ENCODE measurements around the gene ADAMTS3. TPM values are rescaled to one million over a fixed set of nuclear protein-coding genes. Genes with fewer than 3 reads are reported as not detected.

The ADAMTS3 gene
- total and polyA plus RNA-seq, 2 donors: 1.5 to 6.3 TPM

DNA sequence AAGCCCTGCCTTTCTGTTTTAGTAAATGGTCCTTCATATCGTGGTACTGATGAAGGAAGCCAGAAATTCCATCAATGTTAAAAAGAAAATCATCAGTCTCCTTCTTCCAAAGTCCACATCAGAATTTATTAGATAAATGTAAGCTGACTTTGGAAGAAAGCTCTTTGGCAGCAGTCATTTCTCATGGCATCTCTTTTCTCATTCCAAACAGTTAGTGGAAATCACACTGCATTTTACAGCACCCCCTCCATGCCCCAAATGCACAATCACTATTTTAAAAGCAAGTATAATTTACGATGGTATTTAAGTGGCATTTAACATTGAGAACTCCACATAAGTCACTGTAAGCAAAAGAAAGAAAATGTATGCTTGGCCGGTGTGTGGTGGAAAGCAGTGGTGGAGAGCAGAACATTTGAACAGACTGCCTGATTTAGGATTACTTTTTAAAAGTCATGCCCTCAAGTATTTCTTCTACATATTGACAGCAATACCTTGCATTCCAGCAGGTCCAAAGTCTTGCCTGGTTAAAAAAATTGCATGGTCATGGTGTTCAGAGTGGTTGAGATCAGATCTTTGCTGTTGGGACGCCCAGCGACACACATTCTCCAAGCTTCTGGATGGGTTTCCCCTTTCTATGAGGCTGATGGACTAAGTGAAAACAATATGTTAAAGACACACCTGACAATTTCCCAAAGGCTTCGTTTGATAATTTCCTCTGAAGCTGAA, 248.6 kb downstream of the ADAMTS3 start:
- no peaks in the 10 kb centered on the region for H3K36me3 ChIP-seq (ENCODE audit: insufficient read depth)
- DNase-seq (ENCODE audit: extremely low spot score): no peak
- peaks cover 1% of the 10 kb centered on the region for H3K4me1 ChIP-seq (ENCODE audit: insufficient read depth)
- H3K4me3 ChIP-seq (ENCODE audit: low read depth, low read length): no peak overlapping the region
- H3K27ac ChIP-seq (ENCODE audit: low read depth): no peak overlapping the region
- WGBS: 64% methylated on average over 6 of the region's 6 CpGs

DNA sequence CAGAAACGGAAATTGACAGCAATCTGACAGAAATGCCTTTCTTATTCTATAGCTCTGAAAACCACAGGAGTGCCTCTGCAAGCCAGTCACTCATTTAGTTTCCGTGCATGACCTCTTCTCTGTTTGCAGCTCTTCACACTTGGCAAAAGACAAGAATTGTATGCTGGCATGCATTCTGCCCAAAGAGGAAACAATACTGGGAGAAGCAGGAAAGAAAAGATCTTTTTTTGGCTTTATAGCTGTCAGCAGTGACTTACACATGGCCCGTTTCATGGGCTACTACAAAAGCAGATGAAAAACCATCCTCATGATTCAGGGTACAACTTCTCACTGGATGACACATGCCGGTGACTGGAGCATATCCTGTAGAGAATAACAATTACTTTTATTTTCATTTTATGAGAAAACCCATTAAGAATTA, 249.4 kb downstream of the ADAMTS3 start:
- Histone ChIP-seq H3K27ac (ENCODE audit: low read depth) (no peak overlapping the region), H3K4me3 (ENCODE audit: low read depth, low read length) (no peak overlapping the region), H3K4me1 (ENCODE audit: insufficient read depth) (peaks cover 1% of the 10 kb centered on the region), H3K36me3 (ENCODE audit: insufficient read depth) (no peaks in the 10 kb centered on the region)
- WGBS: 50% methylated on average over 4 of the region's 4 CpGs
- DNase-seq (ENCODE audit: extremely low spot score): no peak

DNA sequence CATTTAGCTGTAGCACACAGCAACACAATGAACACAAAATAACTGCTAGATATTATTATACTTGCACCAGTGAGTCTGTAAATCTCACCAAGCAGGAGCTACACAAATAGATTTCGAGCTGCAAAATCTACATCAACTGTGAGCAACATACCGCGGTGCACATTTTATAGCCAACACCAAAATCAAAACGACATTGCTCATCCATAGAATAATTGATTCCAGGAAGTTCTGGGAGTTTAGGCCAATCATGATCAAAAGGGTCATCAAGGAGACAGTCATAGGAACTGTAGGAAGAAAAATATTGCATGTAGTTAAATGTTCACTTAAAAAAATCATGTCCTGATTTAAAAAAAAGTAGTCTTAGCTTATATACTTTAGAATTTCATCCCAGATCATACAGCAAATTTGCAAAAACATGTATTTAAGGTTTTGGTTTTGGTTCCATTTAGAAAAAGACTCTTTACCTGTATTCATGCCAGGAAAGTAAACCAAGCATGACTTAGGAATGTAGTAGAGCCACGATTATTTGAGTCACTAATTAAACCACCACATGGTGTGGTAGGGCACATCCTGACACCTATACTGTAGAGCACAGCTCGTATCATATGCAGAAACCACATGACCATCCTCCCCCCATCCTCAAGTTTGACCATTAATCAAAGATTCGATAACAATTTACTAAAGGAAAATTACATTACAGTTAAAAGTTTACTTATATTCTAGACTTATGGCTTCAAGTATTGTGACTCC, 250.4 kb downstream of the ADAMTS3 start:
- Histone ChIP-seq H3K4me3 (ENCODE audit: low read depth, low read length) (no peak overlapping the region), H3K36me3 (ENCODE audit: insufficient read depth) (no peaks in the 10 kb centered on the region), H3K4me1 (ENCODE audit: insufficient read depth) (peaks cover 1% of the 10 kb centered on the region), H3K27ac (ENCODE audit: low read depth) (no peak overlapping the region)
- 81% methylated on average over 7 of the region's 7 CpGs for WGBS
- no peak for DNase-seq (ENCODE audit: extremely low spot score)

DNA sequence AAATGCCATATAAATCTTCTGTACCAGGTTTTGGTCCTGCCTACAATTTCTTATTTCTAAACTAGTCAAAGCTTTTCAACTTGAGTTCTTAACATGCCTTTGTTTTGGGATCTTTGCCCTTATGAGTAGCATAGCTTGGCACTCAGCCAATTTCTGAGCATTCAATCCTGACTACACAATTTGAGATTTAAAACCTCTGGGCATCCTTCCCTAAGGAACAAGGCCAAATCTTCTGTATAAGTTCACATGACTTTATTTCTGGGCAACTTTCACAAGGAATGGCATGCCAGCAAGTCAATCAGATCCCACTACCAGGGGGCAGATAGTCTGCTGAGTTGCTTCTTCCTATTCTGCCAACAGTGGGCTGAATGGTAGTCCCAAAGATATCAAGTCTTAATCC, 254.2 kb downstream of the ADAMTS3 start:
- Histone ChIP-seq H3K4me1 (ENCODE audit: insufficient read depth) (peaks cover 1% of the 10 kb centered on the region), H3K27ac (ENCODE audit: low read depth) (no peak overlapping the region), H3K36me3 (ENCODE audit: insufficient read depth) (no peaks in the 10 kb centered on the region), H3K4me3 (ENCODE audit: low read depth, low read length) (no peak overlapping the region)
- no peak for DNase-seq (ENCODE audit: extremely low spot score)

DNA sequence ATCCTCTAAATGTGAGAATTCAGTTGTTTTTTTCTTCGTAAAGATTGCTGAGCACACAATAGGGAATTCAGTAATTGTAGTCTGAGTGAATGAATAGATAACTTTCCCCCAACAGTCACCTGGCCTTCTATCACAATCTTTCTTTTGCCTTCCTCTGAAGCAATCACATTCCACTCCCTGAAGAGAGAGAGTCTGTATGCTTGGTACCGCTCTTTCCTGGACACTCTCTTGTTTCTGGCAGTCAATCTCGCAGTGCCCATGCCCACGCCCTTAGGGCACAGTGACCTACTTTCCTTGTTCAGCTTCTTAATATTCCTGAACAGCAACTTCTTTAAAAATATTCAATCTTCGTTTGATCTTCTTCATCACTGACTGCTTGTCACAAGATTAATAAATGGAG, 255.9 kb downstream of the ADAMTS3 start:
- Histone ChIP-seq H3K4me1 (ENCODE audit: insufficient read depth) (no peaks in the 10 kb centered on the region), H3K4me3 (ENCODE audit: low read depth, low read length) (no peak overlapping the region), H3K27ac (ENCODE audit: low read depth) (no peak overlapping the region), H3K36me3 (ENCODE audit: insufficient read depth) (no peaks in the 10 kb centered on the region)
- WGBS: 72% methylated on average over 5 of the region's 5 CpGs
- DNase-seq (ENCODE audit: extremely low spot score): no peak

DNA sequence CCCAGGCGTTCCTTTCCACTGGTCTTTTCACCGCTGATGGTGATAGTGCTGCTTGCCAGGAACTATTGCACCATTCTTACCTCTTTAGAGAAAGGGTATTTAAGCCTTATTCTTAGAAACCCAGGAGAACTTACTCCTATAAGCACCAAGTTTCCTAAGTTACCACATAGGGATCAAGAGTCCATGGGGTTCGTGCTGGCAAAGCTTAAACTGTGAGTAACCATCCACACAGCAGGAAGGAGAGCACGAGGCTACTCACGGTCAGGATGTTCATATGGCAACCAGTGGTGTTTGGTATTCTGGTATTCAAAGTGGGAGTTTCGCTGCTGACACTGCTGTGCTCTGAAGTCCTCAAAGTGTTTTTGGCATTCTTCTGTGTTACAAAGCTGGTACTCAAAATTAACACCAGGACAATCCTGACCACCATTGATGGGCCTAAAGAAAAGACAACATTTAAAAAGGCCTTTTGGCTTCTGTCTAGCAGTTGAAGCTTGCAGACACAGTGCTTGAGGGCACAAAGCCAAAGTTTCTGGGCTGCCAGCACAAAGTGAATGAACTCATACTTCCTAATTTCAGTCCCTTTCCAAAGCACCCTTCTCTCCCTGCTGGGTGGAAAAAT, 256.9 kb downstream of the ADAMTS3 start:
- 30% methylated on average over 6 of the region's 6 CpGs for WGBS
- no peak overlapping the region for H3K27ac ChIP-seq (ENCODE audit: low read depth)
- no peak for DNase-seq (ENCODE audit: extremely low spot score)

DNA sequence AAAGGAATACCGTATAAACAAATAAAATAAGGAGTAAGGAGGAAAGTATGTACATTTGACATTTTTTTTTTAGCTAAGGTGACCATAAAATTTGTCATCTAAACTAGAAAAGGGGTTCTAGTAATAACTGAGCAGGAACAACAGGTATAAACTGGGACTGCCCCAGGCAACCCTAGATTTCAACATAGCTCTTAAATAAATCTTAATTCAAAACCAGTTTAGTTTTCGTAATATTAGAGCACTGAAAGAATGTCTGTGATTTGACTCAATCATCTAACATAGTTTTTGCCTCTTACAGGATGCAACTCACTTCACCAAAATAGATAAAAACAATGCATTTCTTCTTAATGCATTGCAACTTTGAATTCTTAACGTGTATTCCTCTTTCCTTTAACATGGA, 257.7 kb downstream of the ADAMTS3 start:
- DNase-seq (ENCODE audit: extremely low spot score): no peak
- Histone ChIP-seq H3K27ac (ENCODE audit: low read depth) (no peak overlapping the region), H3K4me1 (ENCODE audit: insufficient read depth) (no peaks in the 10 kb centered on the region), H3K4me3 (ENCODE audit: low read depth, low read length) (no peak overlapping the region), H3K36me3 (ENCODE audit: insufficient read depth) (no peaks in the 10 kb centered on the region)
- 84% methylated on average over 3 of the region's 3 CpGs for WGBS

More for the DNA sequence above, 256.9 kb downstream of the ADAMTS3 start:
- Histone ChIP-seq H3K4me3 (ENCODE audit: low read depth, low read length) (no peak overlapping the region), H3K4me1 (ENCODE audit: insufficient read depth) (no peaks in the 10 kb centered on the region), H3K36me3 (ENCODE audit: insufficient read depth) (no peaks in the 10 kb centered on the region)

DNA sequence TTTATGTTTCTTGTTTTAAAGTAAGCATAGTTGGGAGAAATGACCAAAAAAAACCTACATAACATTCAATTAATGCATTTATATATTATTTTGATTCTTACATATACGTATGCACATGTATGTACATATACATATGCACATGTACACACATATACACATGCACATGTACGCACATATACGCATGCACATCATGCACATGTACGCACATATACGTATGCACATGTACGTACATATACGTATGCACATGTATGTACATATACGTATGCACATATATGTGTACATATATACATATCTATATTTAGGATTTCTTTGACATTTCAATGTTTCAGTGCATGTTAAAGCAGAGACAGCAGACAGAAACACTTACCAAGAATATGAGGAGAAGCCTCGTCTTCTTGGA, 263.4 kb downstream of the ADAMTS3 start:
- no peak for DNase-seq (ENCODE audit: extremely low spot score)
- Histone ChIP-seq H3K4me1 (ENCODE audit: insufficient read depth) (no peaks in the 10 kb centered on the region), H3K4me3 (ENCODE audit: low read depth, low read length) (no peak overlapping the region), H3K36me3 (ENCODE audit: insufficient read depth) (no peaks in the 10 kb centered on the region), H3K27ac (ENCODE audit: low read depth) (no peak overlapping the region)
- WGBS: 97% methylated on average over 9 of the region's 9 CpGs

DNA sequence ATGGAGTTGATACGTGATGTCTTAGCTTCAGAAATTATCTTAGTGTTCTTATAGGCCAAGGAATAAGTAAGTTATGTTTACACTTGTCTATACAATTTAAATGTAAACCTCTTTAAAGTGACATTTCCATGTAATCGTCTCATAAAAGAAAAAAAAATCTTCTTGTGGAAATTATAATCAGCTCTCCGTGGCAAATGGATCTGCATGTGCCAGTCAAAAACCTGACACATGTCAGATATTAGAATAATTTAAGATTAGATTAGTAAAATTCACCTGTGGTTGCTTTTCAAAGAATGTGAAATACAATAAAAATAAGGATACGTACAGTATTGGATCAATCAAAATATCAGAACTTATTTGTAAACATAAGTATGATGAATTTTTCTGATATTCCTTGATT, 263.9 kb downstream of the ADAMTS3 start:
- no peak for DNase-seq (ENCODE audit: extremely low spot score)
- Histone ChIP-seq H3K36me3 (ENCODE audit: insufficient read depth) (no peaks in the 10 kb centered on the region), H3K27ac (ENCODE audit: low read depth) (no peak overlapping the region), H3K4me3 (ENCODE audit: low read depth, low read length) (no peak overlapping the region), H3K4me1 (ENCODE audit: insufficient read depth) (no peaks in the 10 kb centered on the region)
- 81% methylated on average over 4 of the region's 4 CpGs for WGBS

DNA sequence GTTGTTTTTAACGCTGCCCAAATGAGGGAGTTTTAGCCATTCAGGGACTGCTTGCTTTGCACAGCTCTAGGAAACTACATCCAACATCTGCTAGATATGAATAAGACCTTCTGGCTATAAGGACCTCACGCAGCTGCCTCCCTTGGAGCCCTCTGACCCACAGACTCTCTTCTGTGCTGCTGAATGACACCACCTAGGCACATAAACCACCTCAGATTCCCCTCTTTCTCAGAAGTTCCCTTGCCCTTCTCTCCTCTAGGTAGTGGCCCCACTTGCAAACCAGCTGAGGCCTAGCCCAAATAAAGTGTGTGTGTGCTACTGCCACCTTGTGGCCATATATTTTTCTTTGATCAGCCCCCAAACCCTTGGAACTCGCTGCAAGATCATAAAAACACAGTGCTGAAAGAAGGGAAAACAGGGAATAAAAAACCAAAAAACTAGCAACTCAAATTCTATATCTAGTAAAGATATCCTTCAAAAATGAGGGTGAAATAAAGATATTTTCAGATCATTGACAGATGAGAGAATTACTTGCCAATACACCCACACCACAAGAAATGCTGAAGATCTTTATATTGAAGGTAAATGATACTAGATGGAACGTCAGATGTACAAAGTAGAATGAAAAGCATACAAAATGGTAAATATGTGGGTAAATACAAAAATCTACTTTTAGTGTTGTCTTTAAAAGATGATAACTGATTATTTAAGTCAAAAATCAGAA, 265.9 kb downstream of the ADAMTS3 start:
- H3K4me3 ChIP-seq (ENCODE audit: low read depth, low read length): no peak overlapping the region
- no peak for DNase-seq (ENCODE audit: extremely low spot score)
- WGBS: 73% methylated on average over 4 of the region's 4 CpGs
- no peaks in the 10 kb centered on the region for H3K4me1 ChIP-seq (ENCODE audit: insufficient read depth)
- no peaks in the 10 kb centered on the region for H3K36me3 ChIP-seq (ENCODE audit: insufficient read depth)
- H3K27ac ChIP-seq (ENCODE audit: low read depth): no peak overlapping the region

DNA sequence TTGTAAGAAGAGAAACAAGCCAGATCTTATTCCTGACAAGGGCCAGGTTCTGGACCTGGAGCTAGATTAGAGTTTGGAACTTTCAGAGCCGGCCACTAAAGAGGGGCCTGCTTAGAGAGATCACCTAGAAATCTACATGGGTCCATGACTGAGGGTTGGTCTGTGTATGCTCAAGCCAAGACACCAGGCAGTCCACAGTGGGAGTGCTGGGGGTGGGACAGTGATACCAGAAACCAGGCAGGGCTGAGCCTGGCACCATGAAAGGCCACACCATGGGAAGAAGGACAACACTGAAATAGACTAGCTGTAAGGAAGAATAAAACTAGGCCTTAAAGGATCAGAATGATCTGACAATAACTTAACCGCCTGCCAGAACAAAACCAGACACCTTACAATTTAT, 267.3 kb downstream of the ADAMTS3 start:
- no peak overlapping the region for H3K27ac ChIP-seq (ENCODE audit: low read depth)
- DNase-seq (ENCODE audit: extremely low spot score): no peak
- no peaks in the 10 kb centered on the region for H3K4me1 ChIP-seq (ENCODE audit: insufficient read depth)
- no peaks in the 10 kb centered on the region for H3K36me3 ChIP-seq (ENCODE audit: insufficient read depth)
- WGBS: 100% methylated on average over 2 of the region's 2 CpGs
- H3K4me3 ChIP-seq (ENCODE audit: low read depth, low read length): no peak overlapping the region

DNA sequence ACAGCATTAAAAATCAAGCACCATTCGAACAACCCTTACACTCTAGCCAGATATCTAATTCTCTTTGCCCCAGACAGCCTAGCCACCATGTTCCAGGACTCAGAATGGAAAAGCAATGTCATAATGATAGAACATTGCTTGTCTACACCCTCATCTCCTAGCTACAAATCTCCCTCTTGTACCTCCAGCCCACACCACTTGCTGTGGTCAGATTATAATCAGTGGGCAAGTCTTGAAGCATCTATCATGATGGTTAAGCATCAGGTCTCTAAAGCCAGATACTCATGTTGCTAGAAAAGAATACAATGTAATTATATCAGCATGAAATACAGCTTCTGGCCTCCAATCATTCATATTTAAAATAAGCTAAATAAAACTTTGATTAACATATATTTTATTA, 268.9 kb downstream of the ADAMTS3 start:
- WGBS: 94% methylated on average over 1 of the region's 1 CpG
- no peaks in the 10 kb centered on the region for H3K36me3 ChIP-seq (ENCODE audit: insufficient read depth)
- DNase-seq (ENCODE audit: extremely low spot score): no peak
- H3K4me3 ChIP-seq (ENCODE audit: low read depth, low read length): no peak overlapping the region
- no peak overlapping the region for H3K27ac ChIP-seq (ENCODE audit: low read depth)
- no peaks in the 10 kb centered on the region for H3K4me1 ChIP-seq (ENCODE audit: insufficient read depth)

DNA sequence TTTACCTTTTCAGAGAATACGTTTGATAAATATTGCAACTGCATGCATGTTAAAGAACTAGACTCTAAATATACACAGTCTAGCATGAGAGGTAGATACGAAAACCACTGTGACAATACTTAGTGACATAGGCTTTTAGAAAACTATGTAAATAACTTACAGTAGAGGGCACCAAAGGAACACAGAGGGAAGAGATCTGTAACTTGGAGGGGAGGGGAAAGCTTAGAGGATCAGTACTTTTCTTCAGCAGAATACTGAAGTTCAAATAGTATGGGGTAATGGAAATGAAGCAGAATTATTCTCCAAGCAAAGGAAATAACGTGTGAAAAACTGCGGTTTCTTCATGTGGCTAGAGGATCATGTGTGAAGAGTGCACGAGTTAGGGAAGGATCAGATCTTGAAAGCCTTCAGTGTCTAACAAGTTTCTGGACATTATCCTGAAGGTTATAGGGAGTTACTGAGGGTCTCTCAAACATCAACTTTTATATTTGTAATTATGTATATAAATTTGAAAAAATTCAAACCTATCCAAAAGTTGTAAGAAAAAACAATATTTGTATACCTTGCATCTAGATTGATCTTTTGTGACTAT, 273.0 kb downstream of the ADAMTS3 start:
- 24% methylated on average over 5 of the region's 5 CpGs for WGBS
- Histone ChIP-seq H3K36me3 (ENCODE audit: insufficient read depth) (no peaks in the 10 kb centered on the region), H3K4me3 (ENCODE audit: low read depth, low read length) (no peak overlapping the region), H3K27ac (ENCODE audit: low read depth) (no peak overlapping the region), H3K4me1 (ENCODE audit: insufficient read depth) (no peaks in the 10 kb centered on the region)
- no peak for DNase-seq (ENCODE audit: extremely low spot score)
